ENCODE data around the gene CHMP5.

DNA sequence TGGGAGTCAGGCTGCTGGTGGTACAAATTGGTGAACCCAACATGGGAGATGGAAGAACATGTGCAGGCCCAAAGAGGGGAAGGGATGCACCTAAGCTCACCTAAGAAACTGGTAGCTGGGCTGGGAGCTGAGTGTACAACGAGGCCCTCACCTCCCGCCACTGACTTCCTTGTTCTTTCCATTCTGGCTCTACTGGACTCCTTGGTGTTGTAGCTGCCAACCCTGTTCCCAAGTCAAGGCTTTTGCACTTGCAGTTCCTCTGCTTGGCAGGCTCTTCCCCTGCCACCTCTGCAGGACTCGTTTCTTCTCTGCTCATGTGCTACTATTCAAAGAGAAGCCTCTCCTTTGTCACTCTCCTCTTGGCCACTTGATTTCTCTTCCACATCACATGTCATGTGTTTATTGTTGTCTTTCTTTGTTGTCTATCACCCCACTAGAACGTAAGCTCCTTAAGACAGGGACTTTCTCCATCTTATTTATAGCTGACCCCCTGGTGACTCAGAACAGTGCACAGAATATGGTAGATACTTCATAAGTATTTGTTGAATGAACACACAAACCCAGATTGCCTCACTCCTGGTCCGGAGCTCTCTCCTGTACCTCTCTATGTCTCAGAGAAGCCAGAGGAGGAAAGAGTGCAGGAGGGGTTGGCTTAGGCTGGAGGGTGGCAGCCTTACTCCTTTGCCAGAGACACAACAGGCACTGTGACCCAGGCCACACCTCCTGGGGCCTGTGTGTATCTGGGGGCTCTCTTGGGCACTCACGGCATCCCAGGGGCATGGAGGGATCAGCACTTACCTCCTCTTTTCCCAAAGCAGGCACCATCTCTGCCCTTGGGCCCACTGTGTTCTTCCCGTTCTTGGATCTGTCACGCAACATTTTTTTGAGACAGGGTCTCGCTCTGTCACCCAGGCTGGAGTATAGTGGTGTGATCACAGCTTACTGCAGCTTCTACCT, 30.1 kb upstream of the CHMP5 start:
- TF ChIP-seq POLR2AphosphoS5 (IDR thresholded peaks at IDR 0.05) (no peak), POLR2A (IDR thresholded peaks at IDR 0.05) (no peak), EP300 (IDR thresholded peaks at IDR 0.05) (no peak)
- TF ChIP-seq, protein P1, sequence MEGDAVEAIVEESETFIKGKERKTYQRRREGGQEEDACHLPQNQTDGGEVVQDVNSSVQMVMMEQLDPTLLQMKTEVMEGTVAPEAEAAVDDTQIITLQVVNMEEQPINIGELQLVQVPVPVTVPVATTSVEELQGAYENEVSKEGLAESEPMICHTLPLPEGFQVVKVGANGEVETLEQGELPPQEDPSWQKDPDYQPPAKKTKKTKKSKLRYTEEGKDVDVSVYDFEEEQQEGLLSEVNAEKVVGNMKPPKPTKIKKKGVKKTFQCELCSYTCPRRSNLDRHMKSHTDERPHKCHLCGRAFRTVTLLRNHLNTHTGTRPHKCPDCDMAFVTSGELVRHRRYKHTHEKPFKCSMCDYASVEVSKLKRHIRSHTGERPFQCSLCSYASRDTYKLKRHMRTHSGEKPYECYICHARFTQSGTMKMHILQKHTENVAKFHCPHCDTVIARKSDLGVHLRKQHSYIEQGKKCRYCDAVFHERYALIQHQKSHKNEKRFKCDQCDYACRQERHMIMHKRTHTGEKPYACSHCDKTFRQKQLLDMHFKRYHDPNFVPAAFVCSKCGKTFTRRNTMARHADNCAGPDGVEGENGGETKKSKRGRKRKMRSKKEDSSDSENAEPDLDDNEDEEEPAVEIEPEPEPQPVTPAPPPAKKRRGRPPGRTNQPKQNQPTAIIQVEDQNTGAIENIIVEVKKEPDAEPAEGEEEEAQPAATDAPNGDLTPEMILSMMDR (IDR thresholded peaks at IDR 0.05): no peak
